MCF 10A (cell line): ENCODE measurements around the gene LIX1L. TPM values are rescaled to one million over a fixed set of nuclear protein-coding genes. Genes with fewer than 3 reads are reported as not detected.
A peak's percentile ranks its signal among the peaks of the same experiment; 100 is the strongest.

Source experiments
- BruUV-seq: library from RNA; stranded (reverse); fragments of 400-500 nt; replicated peaks from 2 replicates; lab custom pipeline; 2021; lab: Mats Ljungman, UMichigan
- CTCF ChIA-PET: fragments of 300-600 bp; sonication (Branson Sonifier 250); formaldehyde crosslinking; extraction: SDS; loops from one replicate; lab custom pipeline; 2021; ENCODE audit warnings: antibody characterized with exemption, inconsistent platforms; lab: Yijun Ruan, JAX
- POLR2A ChIA-PET: fragments of 300-600, 350-650 bp; sonication (Branson Sonifier 250); formaldehyde crosslinking; extraction: SDS; loops from one replicate; lab custom pipeline; 2020; ENCODE audit warnings: antibody characterized with exemption, inconsistent platforms; lab: Yijun Ruan, JAX
- DNase-seq: peaks from one replicate; pipeline ENCODE4 v3.0.0-alpha.2; 2018; ENCODE audit not compliant: unreplicated experiment
- H3K27ac Mint-ChIP-seq: one replicate; pipeline ENCODE4 v1.8.0; 2022; ENCODE audit warnings: mild to moderate bottlenecking, low read depth, mixed read lengths; ENCODE audit not compliant: unreplicated experiment
- H3K27me3 Mint-ChIP-seq: one replicate; pipeline ENCODE4 v1.8.0; 2022; ENCODE audit warnings: mixed read lengths; ENCODE audit not compliant: insufficient read depth, unreplicated experiment
- H3K36me3 Mint-ChIP-seq: one replicate; pipeline ENCODE4 v1.8.0; 2022; ENCODE audit warnings: mild to moderate bottlenecking, moderate library complexity, mixed read lengths; ENCODE audit not compliant: insufficient read depth, unreplicated experiment
- H3K4me1 Mint-ChIP-seq: one replicate; pipeline ENCODE4 v1.8.0; 2022; ENCODE audit warnings: mixed read lengths; ENCODE audit not compliant: insufficient read depth, unreplicated experiment
- H3K4me3 Mint-ChIP-seq: one replicate; pipeline ENCODE4 v1.8.0; 2022; ENCODE audit warnings: mild to moderate bottlenecking, moderate library complexity, mixed read lengths; ENCODE audit not compliant: unreplicated experiment
- H3K9me3 Mint-ChIP-seq: one replicate; pipeline ENCODE4 v1.8.0; 2022; ENCODE audit warnings: mixed read lengths; ENCODE audit not compliant: unreplicated experiment
- intact Hi-C: fragments of 100-400 bp; cut with micrococcal nuclease; formaldehyde crosslinking; loops from 2 replicates; pipeline ENCODE4 v1.14.1; 2022
- total RNA-seq: library from RNA; stranded (reverse); gene quantifications from 2 replicates; pipeline ENCODE4 v1.2.3, GENCODE V29; 2022
- TF ChIP-seq, protein P1 (sequence below): fragments of 200-600 bp; IDR thresholded peaks from one replicate; pipeline ENCODE4 v1.8.0; 2022; ENCODE audit warnings: antibody characterized with exemption, mild to moderate bottlenecking; ENCODE audit not compliant: unreplicated experiment

LIX1L gene
- total RNA-seq, 1 experiment from 2014 or later, result 42.1 TPM

DNA sequence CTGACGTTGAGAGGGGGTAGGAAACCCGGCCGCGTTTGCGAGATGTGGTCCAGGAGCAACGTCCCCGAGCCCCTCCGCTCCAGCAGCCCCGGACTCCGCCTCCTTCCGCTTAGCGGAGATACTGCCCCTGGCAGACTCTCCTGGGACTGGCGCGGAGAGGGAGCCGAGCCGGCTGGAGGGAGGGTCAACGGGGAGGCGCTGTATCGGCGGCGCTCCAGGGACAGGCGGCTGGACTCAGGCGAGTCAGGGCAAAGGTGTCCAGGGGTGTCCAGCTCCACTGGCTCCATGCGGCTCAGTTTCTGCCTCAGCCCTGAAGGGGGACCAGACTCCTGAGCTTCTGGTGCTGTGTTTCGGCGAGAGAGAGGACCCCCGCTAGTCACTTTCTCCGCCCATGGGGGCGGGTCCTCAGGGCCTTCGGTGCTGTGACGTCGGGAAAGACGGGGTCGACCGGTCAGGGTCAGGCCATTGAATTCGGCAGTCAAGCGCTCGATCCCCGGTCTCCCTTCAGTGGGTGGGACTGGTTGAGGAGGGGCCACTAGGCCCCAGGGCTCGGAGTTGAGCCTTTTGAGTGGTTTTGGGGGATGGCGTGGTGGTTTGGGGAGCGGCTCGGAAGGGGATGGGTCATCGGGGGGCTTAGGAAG, 2.8 kb upstream of the LIX1L start:
- Mint-ChIP-seq H3K4me1 (peaks cover 72% of the 10 kb centered on the region), H3K36me3 (peaks cover 5% of the 10 kb centered on the region), H3K9me3 (no peaks in the 10 kb centered on the region), H3K27me3 (no peaks in the 10 kb centered on the region), H3K4me3 (peak overlapping the region; percentile 52), H3K27ac (no peak overlapping the region)
- no TSS peak for BruUV-seq
- intact Hi-C loops, result loop anchor here (5.0 kb wide), 1 partner anchor 53 kb away; no protein-coding TSS in a partner anchor
- TF ChIP-seq, protein P1, sequence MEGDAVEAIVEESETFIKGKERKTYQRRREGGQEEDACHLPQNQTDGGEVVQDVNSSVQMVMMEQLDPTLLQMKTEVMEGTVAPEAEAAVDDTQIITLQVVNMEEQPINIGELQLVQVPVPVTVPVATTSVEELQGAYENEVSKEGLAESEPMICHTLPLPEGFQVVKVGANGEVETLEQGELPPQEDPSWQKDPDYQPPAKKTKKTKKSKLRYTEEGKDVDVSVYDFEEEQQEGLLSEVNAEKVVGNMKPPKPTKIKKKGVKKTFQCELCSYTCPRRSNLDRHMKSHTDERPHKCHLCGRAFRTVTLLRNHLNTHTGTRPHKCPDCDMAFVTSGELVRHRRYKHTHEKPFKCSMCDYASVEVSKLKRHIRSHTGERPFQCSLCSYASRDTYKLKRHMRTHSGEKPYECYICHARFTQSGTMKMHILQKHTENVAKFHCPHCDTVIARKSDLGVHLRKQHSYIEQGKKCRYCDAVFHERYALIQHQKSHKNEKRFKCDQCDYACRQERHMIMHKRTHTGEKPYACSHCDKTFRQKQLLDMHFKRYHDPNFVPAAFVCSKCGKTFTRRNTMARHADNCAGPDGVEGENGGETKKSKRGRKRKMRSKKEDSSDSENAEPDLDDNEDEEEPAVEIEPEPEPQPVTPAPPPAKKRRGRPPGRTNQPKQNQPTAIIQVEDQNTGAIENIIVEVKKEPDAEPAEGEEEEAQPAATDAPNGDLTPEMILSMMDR, result no peak
- CTCF ChIA-PET, result interaction anchor here (0.6 to 1.1 kb wide), 2 partner anchors 68 to 115 kb away, joined by 3 read pairs; no protein-coding TSS in a partner anchor
- POLR2A ChIA-PET, result interaction anchor here (0.6 to 0.7 kb wide), 2 partner anchors 29 to 103 kb away, joined by 3 read pairs; no protein-coding TSS in a partner anchor
- no peak for DNase-seq

DNA sequence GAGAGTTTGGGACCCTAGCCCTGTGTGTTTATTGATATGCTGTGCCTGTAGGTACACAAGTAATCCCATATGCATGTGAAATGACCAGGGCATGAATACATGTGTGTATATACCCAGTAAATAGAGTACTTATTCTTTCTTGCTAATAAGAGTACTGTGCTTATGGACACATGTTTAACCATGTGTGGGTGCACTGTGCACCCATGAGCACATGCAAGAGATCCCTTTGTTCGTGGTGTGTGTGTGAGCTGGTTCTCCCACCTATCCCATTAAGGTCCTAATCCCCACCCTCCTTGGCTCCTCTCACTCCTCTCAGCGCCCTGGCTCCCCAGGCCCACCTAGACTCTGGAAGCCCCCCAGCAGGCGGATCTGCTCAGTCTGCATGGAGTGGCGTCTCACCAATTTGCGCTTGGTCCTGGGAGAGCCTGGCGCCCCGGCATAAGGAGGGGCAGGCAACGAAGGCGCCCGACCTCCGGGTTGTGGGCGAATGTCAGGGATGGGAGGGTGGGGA, 2.2 kb upstream of the LIX1L start:
- no TSS peak for BruUV-seq
- H3K27me3 Mint-ChIP-seq, result no peaks in the 10 kb centered on the region
- TF ChIP-seq, protein P1, result no peak
- intact Hi-C loops, result loop anchor here (5.0 kb wide), 1 partner anchor 53 kb away; no protein-coding TSS in a partner anchor
- DNase-seq, result no peak
- peak overlapping the region; percentile 5 for H3K27ac Mint-ChIP-seq
- ChIA-PET CTCF (interaction anchor here (0.6 to 3.8 kb wide), 4 partner anchors 18 to 114 kb away, joined by 3 to 32 read pairs (median 15); no protein-coding TSS in a partner anchor), POLR2A (interaction anchor here (0.7 kb wide), 2 partner anchors 28 to 182 kb away, joined by 3 read pairs; no protein-coding TSS in a partner anchor)
- no peak overlapping the region for H3K4me3 Mint-ChIP-seq
- H3K4me1 Mint-ChIP-seq, result peaks cover 74% of the 10 kb centered on the region
- no peaks in the 10 kb centered on the region for H3K9me3 Mint-ChIP-seq
- H3K36me3 Mint-ChIP-seq, result peaks cover 5% of the 10 kb centered on the region

DNA sequence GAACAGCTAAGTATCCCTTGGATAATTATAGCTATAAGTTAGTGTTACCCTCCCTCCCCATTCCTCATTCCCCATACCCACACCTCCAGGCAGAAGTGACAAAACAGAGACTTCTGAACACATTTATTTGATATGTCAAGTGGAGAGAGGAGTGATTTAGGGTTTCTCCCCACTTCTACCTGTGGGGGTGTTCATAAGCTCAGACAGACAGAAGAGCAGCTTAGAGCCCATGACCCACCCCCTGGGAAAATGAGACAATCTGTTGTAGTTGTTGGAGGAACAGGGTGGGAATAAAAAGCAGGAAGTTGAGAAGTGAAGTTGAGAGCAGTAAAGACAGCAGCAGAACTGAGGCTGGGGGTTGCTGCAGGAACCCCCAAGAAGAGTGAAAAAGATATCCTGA, 1.5 kb upstream of the LIX1L start:
- ChIA-PET POLR2A (interaction anchor here (0.7 to 7.0 kb wide), 6 partner anchors 14 to 181 kb away, joined by 3 to 136 read pairs (median 41); partner anchors contain the start of genes RBM8A and TXNIP), CTCF (interaction anchor here (1.8 to 3.8 kb wide), 5 partner anchors 19 to 100 kb away, joined by 7 to 32 read pairs (median 16); partner anchors contain the start of genes ITGA10, PIAS3 and RBM8A)
- Mint-ChIP-seq H3K9me3 (no peaks in the 10 kb centered on the region), H3K36me3 (peaks cover 5% of the 10 kb centered on the region), H3K27me3 (no peaks in the 10 kb centered on the region), H3K27ac (peak overlapping the region; percentile 5), H3K4me1 (peaks cover 78% of the 10 kb centered on the region), H3K4me3 (no peak overlapping the region)
- DNase-seq, result no peak
- BruUV-seq, result no TSS peak
- intact Hi-C loops, result no loop called here
- TF ChIP-seq, protein P1, result no peak

DNA sequence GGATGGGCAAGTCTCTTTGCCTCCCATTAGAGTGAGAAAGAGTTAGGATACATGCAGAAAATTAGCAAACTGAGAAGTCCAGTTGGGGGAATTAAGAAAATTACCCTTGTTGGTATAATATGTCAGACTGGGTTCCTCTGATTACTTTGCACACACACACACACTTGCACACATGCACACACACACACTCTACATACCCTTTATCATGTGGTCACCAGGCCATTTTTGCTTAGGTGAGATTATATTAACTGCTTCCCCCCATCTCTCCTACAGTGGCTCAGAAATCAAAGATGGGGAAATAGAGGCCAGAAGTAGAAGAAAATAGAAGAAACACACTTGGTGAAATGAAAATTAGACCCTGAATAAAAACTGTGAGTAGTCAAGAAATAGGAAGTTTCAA, 917 bp upstream of the LIX1L start:
- POLR2A ChIA-PET, result interaction anchor here (0.9 to 7.0 kb wide), 20 partner anchors 7 to 134 kb away, joined by 3 to 136 read pairs (median 21); partner anchors contain the start of genes ANKRD34A, ANKRD35, ITGA10 and PEX11B
- H3K9me3 Mint-ChIP-seq, result no peaks in the 10 kb centered on the region
- H3K27ac Mint-ChIP-seq, result no peak overlapping the region
- TF ChIP-seq, protein P1, result no peak
- peaks cover 5% of the 10 kb centered on the region for H3K36me3 Mint-ChIP-seq
- intact Hi-C loops, result loop anchor here (1.0 kb wide), 1 partner anchor 67 kb away; no protein-coding TSS in a partner anchor
- CTCF ChIA-PET, result interaction anchor here (0.9 to 3.8 kb wide), 9 partner anchors 11 to 100 kb away, joined by 3 to 32 read pairs (median 9); partner anchors contain the start of genes ITGA10, PEX11B, PIAS3 and RBM8A
- DNase-seq, result no peak
- H3K4me1 Mint-ChIP-seq, result peaks cover 75% of the 10 kb centered on the region
- H3K4me3 Mint-ChIP-seq, result no peak overlapping the region
- BruUV-seq, result no TSS peak
- H3K27me3 Mint-ChIP-seq, result no peaks in the 10 kb centered on the region
